ENCODE data around the gene RBM4.

The RBM4 gene

DNA sequence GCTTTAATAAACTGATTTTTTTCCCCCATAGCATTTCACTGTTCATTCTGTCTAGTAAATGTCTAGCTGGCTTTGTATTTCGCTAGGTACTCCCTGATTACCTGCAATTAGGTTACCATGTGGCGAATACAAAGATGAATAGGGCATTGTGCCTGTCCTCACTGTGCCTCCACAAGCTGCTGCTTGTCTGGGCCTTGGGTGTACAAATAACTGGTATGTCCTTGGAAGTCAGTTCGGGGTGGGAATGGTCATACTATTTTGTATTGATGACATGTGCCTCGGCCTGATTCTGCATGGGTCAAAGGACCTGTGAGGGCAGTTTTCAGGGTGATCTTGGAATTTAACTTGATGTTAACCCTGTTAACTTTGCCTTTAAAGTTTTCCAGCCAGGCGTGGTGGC is 11.4 kb downstream of the RBM4 start:
- no peak for FAIRE-seq

DNA sequence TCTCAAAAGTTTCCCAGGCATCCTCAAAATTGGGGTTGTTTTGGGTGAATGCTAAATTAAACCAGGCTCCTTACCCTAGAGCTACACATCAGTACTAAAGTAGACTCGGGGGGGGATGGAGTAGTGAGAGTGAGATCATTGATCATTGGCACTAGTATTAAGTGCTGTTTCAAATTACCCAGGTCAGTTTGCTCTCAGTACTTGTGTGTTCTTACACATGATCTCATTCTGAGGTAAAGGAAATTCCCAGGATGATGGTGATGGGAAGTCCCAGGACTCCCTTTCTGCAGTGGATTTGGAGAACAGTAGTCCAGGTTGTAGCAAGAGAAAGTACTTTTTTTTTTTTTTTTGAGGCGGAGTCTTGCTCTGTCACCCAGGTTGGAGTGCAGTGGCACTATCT is 12.5 kb downstream of the RBM4 start:
- DNase-seq (ENCODE audit: insufficient read length, low spot score) (no peak), FAIRE-seq (no peak)

More for the DNA sequence above, 11.4 kb downstream of the RBM4 start:
- no peak for DNase-seq (ENCODE audit: insufficient read length, low spot score)

DNA sequence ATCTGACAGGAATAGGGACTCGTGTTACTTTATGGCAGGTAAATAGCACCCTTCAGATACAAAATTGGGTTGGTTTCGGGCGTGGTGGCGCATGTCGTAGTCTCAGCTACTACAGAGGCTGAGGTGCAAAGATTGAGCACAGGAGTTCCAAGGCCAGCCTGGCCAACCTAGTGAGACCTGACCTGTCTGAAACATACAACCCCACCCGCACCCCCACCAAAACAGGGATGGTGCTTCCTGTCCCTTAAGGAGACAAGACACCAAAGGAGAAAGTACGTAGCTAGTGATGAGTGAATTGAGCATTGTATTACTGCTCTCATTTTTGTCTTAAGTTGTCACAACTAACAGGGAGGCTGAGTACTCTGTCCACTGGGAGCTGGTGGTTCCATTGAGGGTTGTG is 14.1 kb downstream of the RBM4 start:
- FAIRE-seq, result no peak
- DNase-seq (ENCODE audit: insufficient read length, low spot score), result no peak

DNA sequence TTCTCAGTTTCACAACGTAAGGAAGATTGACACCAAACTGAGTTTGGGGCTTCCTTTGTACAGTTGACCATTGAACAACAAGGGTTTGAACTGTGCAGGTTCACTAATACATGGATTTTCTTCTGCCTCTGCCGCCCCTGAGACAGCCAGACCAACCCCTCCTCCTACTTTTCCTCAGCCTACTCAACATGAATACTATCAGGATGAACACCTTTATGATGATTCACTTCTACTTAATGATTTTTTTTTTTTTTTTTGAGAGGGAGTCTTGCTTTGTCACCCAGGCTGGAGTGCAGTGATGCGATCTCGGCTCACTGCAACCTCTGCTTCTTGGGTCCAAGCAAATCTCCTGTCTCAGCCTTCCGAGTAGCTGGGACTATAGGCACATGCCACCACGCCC is 14.6 kb downstream of the RBM4 start:
- DNase-seq (ENCODE audit: insufficient read length, low spot score) (no peak), FAIRE-seq (no peak)

DNA sequence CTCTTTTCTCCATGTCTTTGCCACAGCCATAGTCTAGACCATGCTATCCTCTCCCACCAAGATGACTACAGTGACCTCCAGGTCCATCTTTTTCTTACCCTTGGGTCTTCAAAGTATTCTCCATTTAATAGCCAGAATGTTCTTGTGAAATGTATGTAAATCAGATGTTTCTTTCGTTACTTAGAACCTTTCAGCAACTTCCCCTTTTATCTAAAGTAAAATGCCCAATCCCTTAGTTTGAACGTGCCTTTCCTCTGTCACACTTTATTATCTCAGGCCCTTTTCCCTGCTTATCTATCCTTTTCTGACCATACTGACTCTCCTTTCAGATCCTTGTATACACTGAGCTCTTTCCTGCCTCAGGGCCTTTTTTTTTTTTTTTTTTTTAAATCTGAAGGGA is 21.3 kb downstream of the RBM4 start:
- FAIRE-seq, result no peak

DNA sequence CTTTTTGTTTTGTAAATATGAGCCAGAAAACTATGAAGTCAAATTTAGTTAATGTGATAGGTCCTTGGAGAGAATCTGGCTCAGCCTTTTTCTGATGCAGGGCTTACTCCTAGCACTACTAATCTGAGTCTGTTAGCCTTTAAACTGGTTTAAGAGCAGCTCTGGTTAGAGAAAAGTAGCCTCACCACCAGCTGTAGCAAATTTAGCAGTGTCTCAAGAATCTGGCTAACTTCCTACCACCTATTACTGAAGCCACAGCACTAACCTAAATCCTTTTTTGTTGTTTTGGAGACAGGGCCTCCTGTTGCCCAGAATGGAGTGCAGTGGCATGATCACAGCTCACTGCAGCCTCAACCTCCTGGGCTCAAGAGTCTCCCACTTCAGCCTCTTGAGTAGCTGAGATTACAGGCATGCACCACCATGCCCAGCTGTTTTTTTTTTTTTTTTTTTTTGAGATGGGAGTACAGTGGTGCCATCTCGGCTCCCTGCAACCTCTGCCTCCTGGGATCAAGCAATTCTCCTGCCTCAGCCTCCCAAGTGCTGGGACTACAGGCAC is 25.3 kb downstream of the RBM4 start:
- no peak for FAIRE-seq
- DNase-seq (ENCODE audit: insufficient read length, low spot score), result no peak

More for the DNA sequence above, 21.3 kb downstream of the RBM4 start:
- no peak for DNase-seq (ENCODE audit: insufficient read length, low spot score)

DNA sequence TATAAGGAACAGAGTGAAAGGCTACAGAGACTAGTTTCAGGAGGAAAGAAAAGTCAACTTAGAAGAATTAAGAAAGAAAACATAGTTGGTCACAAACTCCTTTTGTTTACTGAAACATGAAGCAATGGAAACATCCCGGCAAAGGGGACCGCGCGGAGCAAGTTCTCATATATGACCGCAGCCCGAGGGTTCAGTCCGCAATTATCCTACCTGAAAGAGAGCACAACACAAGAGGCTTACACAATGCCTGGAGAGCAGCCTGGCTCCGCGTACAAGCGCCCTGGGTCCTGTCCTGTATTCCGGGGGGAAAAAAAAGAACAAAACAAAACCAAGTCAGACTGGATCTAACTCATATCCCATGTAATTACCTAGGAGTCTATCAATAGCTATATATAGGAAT is 26.9 kb downstream of the RBM4 start:
- no peak for FAIRE-seq

DNA sequence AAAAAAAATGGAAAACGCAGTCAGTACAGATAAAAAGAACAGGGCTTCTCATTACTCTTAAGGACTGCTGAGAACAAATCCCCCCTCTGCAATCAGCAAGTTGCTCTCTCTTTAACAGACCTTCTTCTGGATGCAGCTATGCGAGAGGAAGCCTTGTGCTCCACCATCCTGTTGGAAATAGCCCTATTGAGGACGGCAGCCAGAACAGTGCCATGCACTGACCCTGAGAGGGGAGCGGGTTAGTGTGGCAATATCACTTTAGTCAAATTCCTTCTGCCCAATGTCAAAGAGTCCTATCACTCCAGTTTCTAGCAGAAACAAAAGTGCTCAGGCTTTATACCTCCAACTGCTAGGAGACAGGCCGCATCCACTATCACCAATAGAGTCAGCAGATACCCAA is 32.3 kb downstream of the RBM4 start:
- no peak for FAIRE-seq
- no peak for DNase-seq (ENCODE audit: insufficient read length, low spot score)

More for the DNA sequence above, 26.9 kb downstream of the RBM4 start:
- DNase-seq (ENCODE audit: insufficient read length, low spot score), result no peak

DNA sequence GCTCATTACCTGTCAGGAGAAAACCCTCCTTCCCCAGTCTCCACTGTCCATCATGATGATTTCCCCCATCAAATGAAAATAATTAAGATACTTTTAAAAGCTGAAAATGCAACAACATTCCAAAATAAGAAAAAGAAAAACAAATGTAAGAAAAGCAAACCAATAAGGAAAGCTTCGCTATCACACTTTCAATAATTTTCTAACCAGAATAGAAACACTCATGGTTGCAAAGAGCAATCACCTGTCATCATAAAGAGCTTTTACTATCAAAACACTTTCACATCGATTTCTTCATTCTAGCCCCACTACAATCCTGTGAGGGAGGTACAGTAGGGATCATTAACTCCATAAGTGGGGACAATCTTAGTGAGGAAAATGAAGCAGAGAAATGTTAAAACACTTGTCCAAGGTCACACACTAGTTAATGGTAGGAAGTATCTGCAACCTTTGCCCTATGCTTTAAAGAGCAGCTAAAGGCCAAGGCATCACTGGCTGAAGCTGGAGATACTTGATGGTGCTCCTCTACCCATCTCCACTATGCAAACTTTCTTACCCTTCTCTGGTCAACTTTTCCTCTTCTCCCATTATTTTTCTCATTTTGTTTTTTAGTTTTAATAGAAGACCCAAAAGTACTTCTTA is 36.6 kb downstream of the RBM4 start:
- no peak for DNase-seq (ENCODE audit: insufficient read length, low spot score)
- no peak for FAIRE-seq

DNA sequence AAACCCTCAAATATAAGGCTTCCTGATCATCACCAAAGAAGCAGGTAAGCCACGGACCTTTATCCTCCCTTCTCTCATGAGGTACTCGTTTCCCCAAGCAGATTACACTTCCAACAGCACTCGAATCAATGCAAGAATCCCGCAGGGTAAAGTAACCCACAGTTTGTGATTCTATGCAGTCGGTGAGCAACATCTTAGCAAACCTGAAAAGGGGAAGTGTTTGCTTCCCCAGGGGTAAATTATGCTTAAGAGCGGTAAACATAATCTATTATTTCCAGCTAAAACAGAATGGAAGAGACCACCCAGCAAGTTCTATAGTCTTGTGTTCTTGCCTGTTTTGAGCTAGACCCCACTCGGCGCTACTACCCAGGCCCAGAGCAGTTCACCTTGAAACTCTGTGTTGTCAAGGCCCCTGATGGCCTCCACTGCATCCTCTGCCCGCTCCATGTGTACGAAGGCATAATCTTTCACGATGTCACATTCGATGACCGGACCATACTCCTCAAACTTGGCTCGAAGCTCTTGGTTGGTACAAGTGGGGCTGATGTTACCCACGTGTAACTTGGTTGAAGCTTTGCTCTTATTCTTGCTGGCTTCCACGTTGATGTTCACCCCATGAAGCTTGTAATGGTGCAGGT is 37.9 kb downstream of the RBM4 start:
- no peak for DNase-seq (ENCODE audit: insufficient read length, low spot score)
- no peak for FAIRE-seq

DNA sequence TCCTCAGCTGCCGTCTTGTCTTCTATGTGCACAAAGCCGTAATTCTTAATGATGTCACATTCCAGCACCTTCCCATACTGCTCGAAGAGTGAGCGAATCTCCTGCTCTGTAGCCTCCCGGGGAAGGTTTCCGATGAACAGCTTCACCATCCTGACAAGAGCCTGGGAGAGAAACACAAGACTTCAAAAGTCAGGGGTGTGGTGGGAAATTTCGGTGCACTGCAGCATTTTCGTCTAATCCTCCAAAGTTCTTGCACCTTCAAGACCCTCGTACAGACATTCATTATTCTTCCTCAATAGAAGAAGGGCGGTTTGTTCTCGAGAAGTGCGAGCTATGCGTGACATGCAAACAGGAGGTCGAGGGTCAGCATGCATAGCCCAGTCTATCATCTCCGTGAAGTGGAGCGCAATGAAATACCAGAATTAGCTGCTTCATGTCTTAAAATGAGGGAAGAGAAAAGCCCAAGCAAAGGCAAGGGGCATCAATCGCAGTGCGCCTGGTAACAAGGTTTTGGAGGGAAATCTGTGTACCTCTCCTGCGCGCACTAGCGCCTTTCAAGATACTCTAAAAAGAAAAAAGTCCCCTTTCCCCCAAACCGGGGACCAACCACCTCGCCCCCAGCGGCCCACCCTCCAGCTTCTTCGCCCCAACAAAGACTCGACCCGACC is 38.6 kb downstream of the RBM4 start:
- no peak for DNase-seq (ENCODE audit: insufficient read length, low spot score)
- FAIRE-seq, result no peak

DNA sequence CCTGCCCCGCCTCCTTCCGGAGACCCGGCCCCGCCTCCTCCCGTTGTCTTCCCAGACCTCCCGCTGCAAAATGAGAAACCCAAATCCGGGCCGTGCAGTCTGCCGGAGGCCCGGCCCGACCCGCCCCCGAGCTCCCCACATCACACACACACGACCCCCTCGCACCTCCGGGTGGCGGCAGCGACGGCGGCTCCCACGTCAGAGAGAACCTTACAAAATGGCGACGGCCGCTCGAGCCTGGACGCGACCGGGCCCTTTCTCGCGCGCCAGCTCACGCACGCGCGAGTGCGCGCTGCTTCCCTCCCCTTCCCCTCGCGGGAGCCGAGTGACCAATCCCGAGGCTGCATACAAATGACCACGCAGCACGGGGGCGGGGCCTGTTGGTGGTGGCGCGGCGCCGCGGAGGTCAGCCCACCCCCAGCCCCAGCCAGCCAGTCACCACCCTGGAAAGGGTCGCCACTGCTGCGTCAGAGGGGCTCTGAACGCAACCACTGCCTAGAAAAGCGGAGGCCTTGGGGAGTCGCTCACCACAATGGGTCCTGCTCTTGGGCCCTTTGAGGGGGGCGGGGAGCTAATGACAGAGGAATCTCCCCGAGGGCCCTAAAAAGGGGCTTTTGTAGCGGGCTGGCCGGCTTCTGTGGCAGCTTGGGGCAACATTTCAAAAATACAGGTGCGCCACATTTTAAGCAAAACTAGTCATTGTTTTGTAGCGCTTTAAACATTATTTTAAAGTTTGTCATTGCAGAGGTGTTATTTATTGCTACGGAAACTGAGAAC is 39.3 kb downstream of the RBM4 start, which contains the start of gene RBM4B:
Gene RBM4B (minus strand): TSS at position 289 of the 777 bp plus-strand sequence. CDS start 808 bp downstream, outside the sequence.
- FAIRE-seq (peak; percentile 91), DNase-seq (ENCODE audit: insufficient read length, low spot score) (peak; percentile 91)

DNA sequence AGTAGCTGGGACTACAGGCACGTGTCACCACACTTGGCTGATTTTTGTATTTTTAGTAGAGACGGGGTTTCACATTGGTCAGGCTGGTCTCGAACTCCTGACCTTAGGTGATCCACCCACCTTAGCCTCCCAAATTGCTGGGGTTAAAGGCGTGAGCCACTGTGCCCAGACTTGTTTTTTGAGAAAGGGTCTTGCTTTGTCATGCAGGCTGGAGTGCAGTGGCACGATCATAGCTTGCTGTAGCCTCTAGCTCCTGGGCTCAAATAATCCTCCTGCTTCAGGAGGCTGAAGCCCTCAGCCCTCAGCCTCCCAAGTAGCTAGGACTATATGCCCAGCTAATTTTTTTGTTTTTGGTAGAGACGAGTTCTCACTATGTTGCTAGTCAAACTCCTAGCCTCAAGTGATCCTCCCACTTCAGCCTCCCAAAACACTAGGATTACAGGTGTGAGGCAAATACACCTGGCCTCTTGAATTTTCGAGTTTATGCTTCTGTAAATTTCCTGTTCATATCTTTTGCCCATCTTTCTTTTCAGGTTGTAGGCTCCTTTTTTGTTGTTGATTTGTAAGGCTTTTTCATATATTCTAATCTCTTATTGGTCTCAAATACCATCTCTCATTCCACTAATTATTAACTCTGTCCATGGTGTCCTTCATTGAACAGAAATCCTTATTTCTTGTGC is 42.6 kb downstream of the RBM4 start:
- FAIRE-seq, result no peak
- DNase-seq (ENCODE audit: insufficient read length, low spot score), result no peak

DNA sequence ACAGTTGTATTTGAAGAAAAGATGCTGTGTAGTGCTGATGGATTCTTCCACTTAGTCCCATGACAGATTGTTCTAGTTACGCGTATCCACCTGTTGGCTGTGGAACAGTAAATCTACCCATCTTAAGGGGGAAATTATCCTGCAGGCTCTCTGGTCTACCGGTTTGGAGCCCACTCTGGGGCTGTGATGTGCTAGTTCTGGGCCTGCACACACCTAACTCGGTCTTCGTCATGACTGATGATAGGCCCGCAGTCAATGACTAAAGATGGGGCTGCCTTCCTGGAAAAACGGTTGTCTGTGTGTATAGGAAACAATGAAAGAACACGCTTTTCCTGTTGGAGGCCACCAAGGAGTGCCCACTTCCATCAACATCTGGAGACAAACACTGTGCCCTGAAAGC is 45.4 kb downstream of the RBM4 start:
- FAIRE-seq (no peak), DNase-seq (ENCODE audit: insufficient read length, low spot score) (no peak)

DNA sequence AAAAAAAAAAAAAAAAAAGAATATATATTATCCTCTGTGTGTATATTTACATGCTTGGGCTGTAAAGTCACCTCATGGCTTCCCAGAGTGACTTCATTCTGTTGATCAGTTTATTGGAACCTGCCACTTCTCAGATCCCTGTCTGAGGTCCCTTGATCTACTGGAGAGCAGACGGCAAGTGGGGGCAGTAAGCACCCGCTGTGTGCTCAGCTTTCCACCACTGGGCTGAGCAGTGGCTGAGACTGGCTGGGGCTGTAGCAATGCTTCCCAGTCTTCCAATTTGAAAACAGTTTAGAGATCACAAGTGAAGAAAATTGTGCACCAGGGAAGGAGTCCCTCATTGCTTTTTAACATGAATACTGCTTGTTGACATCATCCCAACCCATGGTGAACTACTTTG is 46.1 kb downstream of the RBM4 start:
- DNase-seq (ENCODE audit: insufficient read length, low spot score), result no peak
- no peak for FAIRE-seq

DNA sequence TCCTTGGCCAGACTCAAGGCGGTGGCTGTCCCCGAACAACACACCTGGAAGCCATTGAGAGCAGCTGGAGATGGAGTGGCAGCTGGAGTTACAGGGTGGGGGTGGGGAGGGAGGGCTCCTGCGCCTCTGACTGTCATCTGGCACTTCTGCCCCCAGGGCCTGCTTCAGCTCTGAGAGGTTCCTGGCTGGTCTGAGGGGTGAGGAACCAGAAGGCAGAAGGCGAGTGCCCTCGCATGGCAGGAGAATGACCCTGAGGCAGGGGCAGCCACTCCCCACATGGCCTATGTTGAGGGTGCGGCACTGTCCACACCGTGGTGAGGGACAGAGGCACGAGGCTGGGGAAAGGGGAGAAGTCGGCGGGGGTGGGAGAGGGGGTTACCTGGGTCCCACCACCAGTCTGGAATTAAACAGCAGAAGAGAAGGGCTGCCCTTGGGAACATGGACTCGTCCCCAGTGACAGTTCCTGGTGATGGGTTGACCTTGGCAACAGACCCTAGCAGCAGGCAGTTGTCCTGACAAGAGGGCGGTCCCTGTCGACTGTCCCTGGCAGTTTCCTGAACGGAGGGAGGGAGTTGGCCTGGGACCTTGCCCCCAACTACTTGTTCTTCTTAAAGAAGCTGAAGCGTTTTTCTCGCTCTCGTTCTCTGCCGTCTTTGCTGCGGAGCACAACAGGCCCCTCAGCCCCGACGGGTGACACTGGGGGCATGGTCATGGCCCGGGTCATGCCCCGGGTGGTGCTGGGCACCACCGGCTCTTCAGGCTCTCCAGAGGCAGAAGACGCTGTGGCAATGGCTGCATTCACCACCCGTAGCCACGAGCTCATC is 47.0 kb downstream of the RBM4 start:
- FAIRE-seq, result no peak

DNA sequence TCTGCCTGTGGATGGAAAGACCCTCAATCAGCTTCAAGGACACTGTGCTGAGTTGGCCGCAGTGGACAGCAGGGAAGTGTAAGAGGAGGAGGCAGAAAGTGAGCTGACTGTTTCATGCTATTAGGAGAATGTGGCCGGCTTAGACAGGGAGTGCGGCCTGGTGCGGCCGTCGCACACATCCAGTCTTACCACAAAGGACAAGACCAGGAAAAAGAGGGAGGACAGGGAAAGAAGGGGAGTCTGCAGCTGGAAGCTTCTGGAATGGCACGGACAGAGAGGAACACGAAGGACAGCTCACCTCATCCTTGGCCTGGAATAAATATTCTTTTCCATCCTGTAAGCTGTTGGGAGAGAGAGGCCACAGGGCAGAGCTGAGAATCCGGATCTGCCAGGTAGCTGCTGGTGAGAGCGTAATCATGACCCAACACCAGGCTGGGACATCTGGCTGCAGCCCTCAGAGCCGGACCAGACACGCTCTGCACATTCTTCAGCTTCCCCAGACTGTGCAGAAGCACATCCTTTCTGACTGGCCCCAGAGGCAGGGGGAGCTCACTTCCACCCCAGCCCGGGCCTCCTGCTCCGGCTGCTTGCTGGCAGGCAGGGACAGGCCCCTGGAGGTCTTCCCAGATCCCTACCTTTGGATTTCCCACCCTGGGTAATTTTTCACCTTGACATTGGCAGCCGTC is 47.7 kb downstream of the RBM4 start:
- FAIRE-seq (no peak), DNase-seq (ENCODE audit: insufficient read length, low spot score) (no peak)

More for the DNA sequence above, 47.0 kb downstream of the RBM4 start:
- no peak for DNase-seq (ENCODE audit: insufficient read length, low spot score)

DNA sequence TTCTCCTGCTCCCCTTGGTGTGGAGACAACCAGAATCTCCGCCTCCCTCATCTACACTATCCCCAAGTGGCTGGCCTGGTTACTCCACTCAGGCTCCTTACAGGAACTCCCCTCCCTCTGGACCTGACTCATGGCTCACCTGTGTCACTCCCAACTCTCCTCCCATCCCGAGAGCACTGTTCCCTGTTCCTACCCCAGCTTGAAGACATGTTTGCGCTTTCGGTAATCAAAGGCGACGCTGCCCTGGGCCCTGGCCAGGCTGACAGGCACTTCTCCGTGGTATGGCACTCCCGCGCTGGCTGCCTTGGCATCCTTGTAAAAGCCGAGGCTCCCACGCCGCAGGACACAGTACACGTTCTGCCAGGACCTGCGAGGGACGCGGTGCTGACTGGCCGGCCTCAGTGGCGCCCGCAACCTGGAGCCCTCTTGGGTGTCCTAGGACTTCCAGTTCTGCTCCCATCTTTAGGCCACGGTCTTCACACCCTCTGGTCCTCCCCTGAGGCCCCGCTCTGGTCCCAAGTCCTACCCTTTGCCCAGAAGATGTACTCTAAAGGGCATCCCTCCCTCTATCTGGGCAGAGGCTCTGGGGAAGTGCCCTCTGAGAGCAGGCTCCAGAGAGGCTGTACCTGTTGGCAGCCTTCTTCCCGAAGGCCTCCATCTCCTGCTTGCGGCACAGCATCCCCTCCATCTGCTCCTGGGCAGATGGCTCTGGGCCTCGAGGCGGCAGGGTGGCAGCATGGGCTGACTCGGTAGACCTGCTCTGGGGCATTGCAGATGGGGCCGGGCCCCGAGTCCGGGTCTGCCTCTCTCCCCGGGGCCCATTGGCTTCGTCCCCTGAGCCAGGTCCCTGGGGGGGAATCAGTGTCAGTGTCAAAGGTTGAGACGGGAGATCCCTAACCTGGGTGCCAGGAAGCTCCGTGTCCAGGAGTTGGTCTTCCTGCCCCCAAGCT is 48.6 kb downstream of the RBM4 start:
- DNase-seq (ENCODE audit: insufficient read length, low spot score) (no peak), FAIRE-seq (no peak)

All from GM19239 (cell line).